HL-60/S4 (cell line): ENCODE results near the gene INTS14.

Experiments
- in situ Hi-C: fragments of 300-500 bp; cut with MboI; formaldehyde crosslinking; loops from 2 replicates; pipeline ENCODE4 v1.14.3; 2022; ENCODE audit warnings: low sequenced_read_pairs

Gene INTS14

DNA sequence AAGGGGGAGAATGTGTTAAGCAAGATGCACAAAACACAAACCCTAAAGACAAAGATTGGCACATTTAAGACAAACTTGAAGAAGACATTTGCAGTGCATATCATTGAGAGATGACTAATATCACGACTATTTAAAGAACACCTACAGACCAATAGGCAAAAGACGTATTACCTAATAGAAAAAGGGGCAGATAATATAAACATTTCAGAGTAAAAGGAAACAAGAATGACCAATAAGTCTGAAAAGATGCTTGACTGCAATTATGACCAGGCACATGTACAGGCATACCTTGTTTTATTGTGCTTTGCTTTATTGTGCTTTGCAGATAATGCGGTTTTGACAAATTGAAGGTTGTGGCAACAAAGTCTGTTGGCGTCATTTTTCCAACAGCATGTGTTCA, 75.7 kb downstream of the INTS14 start:
- in situ Hi-C loops: no loop called here

DNA sequence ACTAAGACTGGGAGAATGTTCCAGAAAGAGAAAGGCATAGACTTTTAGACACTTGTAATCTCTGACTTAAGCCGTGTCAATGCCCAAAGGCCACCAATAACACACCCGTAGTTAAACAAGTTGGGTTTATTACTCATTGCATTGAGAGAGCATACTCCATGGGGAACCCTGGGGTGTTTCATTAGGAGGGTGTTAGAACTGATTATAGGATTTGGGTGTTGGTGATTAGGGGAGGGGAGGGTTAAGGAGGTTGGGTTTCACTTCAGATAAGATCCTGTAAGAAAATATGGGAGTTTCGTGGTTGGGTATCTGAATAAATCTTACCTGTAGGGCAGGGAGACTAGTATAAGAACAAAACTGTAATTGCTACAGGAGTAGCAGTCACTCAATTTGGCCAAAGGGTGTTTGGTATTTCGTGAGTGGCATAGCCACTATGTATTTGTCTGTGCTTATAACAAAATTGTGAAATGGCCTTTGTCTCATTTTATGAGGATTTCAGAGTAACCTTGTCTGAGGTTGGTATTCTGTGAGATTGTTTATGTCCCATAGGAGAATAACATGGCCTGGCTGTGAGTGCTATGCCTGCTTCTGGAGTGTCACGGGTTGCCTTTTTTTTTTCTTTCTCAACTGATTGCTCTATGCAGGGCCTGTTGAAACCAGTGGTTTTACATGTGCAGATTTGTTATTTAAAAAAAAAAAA, 77.7 kb downstream of the INTS14 start:
- in situ Hi-C loops: no loop called here

DNA sequence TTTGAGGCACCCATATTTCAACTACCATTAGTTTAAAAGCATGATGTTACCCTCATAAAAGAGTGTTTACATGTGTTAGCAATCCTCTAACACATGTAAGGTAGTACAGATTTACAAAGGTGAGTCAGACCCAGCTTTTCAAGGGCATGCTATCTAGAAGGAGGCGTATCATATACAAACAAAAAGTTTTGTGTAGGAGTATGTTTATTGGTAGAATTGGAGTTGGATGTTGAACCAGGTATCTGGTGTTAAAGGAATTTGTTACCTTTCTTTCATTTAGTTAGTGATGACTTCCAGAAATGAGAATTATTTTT, 78.2 kb downstream of the INTS14 start:
- in situ Hi-C loops: no loop called here

GRCh38 chr15:65530318-65531111, 80.4 kb downstream of the INTS14 start, which contains the start of gene HACD3:
Gene HACD3 (plus strand): TSS chr15:65530463. CDS start chr15:65530632, 169 bp downstream.
- in situ Hi-C loops: no loop called here

DNA sequence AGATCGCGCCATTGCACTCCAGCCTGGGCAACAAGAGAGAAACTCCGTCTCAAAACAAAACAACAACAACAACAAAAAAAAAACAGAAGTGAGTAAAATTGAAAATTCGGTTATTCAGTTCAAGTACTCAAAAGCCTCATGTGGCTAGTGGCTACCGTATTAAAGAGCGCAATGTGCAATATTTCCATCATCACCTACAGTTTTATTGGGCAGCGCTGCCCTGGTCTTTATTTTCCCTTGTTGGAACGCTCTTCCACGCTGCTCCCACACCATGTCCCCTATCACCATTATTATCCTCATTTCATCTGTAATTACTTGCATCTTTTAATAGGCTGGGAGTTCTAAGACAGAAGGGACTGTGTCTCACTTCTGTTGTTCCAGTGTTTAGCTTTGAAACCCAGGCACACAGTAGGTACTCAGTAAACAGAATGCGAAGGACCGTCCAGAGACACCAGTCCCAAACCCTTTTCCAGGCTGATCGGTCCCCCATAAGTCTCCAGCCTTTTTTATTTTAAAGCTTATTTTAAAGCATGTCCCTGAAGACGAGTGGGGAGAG, 81.1 kb downstream of the INTS14 start:
- in situ Hi-C loops: no loop called here
